Adipose tissue (tissue), 3 donors: ENCODE results near the gene TMEM217. TPM values are rescaled to one million over a fixed set of nuclear protein-coding genes. Genes with fewer than 3 reads are reported as not detected.

Experiments
- H3K27ac ChIP-seq: one replicate; pipeline ENCODE4 v1.5.1; 2013; ENCODE audit warnings: low read depth, low read length
- WGBS, 3 donors: extraction: QIAGEN DNeasy Blood & Tissue Kit; methylation state at CpG; one replicate each; pipeline ENCODE4 v1.1.7; 2013; 5-methylcytosine and 5-hydroxymethylcytosine counted together
- polyA plus RNA-seq, 3 donors: library from polyadenylated mRNA; stranded (reverse); fragments of 200-250 nt; gene quantifications; one replicate each; pipeline ENCODE4 v1.2.3, GENCODE V29; 2013
- donor health status: healthy with polysubstance abuse.
- donor health status: Bipolar disorder and iron deficiency.
- donor health status: healthy.

Gene TMEM217
- polyA plus RNA-seq, 3 donors: 0.22 to 2.6 (median 0.90) TPM

DNA sequence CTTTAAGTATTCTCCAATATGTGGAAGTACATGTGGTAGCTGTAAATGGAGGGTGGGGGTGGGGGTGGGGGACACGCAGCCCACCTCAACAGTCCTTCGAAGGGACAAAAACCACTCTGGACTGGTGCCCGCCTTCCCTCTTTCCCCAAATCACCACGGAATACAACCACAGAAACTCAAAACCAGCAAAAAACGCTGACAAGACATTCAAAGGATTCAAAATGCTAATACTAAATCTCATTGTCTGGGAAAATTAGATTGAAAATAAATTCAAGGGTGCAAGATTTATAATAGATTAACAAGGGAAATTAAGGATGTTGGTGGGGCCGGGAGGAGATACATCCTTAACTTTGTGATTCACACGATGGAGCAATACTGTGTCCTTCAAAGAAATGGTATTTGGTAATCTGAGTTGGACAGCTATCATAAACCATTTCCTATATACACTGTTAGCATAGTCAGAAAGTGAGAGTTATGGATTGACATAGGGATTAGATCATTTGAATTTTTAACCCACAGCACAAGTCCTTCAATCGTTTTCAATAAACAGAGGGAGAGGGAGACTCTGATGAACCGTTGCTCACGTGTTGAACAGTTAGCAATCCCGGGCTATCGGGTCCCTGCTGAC lies 1.1 kb downstream of the TMEM217 start:
- 43 to 47% (median 45%) methylated on average over 12 of the region's 12 CpGs for WGBS, 3 donors
- no peak overlapping the region for H3K27ac ChIP-seq

DNA sequence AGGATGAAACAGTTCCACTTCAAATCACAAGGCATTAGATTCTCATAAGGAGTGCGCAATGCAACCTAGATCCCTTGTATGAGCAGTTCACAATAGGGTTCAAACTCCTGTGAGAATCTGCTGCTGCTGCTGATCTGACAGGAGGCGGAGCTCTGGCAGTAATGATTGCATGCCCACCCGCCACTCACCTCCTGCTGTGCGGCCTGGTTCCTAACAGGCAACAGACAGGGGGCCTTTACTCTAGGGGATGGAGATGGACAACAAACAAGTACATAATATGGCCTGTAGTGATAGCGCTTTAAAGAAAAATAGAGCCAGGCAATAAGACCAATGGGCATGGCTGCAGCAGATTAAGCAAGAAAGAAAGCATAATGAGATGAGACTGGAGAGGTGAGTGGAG lies 3.1 kb downstream of the TMEM217 start:
- no peak overlapping the region for H3K27ac ChIP-seq
- WGBS, 3 donors: 94 to 98% (median 96%) methylated on average over 5 of the region's 5 CpGs

DNA sequence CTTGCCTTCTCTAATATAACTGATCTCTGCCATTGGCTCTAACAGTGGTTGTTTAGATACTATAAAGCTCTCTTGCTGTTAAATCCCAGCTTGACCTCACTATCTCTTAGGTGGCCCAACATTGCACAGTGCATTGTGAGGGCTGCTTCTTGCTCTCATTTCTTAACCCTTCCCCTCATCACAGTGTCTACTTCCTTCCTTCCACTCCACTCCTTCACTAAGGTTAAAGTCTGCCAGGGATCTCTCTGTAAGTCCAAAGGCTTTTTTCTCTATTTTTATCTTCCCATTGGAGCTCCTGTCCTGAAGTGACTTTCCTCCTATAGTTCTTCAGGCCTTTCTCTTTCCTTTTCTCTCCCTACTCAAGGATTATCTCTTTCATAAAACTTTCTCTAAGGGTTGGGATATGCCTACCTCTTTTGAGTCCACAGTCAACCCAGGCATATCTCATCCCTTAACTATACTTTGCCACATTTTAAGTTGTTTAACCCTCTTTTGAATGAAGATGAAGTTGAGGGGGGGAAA lies 4.4 kb downstream of the TMEM217 start:
- H3K27ac ChIP-seq: no peak overlapping the region

DNA sequence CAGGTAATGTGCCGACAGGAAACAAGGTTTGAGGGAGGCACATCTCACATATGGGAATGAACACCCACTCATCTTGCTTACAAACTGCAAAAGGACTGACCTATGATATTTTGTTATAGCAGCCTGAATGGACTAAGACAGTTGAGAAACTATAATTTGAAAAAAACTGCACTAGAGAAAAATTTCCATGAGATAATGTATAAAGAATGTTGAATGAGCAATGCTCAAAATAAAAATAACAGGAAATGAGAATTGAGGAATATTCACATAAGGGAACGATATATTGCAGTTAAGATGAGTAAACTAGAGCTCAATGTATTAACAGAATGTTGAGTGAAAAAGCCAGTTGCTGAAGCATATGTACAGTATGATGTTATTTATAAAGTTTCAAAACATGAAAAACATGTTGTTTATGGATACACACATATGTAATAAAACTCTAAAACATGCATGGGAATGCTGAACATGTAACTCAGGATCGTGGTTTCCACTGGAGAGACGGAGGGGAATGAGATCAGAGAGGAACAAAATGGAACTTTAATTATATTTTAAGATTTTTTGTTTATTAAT lies 6.6 kb downstream of the TMEM217 start:
- no peak overlapping the region for H3K27ac ChIP-seq
- WGBS, 3 donors: 73 to 86% (median 75%) methylated on average over 4 of the region's 4 CpGs

DNA sequence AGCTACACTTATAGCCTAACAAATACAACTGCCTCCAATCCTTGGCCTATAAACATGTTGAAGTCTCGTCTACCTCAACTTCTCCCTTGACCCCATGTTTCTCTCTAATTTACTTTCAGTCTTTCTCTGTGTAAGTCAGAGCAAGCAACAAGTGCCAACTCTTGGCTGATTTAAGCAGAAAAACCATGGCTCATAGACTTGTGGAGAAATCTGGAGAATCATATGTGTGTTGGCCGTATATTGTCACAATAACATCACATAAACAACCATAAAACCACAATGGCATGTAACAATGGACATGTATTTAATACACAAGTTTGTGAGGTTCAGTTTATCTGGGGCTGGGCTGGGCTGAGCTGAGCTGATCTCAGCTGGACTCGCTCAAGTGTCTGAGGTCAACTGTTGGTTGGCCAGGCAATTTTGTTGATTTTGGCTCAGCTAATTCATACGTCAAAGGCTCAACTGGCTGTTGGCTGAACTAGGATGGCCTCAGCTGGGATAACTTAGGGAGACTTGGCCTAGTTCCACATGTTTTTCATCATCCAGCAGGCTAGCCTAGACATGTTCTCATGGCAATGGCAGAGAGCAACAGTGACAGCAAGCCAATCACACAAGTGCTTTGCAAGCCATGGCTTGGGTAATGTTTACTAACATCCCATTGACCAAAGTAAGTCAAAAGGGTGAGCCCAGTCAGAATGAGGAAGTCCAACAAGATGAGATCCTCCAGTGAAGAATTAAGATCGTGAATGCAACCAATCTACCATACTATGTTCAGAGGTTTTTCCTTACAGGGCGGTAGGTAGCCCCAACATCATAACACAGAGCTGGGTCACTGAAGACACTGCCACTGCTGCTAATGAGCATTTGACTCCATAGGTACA lies 13.3 kb downstream of the TMEM217 start:
- 37 to 48% (median 48%) methylated on average over 6 of the region's 6 CpGs for WGBS, 3 donors
- H3K27ac ChIP-seq: peak overlapping the region; percentile 63

DNA sequence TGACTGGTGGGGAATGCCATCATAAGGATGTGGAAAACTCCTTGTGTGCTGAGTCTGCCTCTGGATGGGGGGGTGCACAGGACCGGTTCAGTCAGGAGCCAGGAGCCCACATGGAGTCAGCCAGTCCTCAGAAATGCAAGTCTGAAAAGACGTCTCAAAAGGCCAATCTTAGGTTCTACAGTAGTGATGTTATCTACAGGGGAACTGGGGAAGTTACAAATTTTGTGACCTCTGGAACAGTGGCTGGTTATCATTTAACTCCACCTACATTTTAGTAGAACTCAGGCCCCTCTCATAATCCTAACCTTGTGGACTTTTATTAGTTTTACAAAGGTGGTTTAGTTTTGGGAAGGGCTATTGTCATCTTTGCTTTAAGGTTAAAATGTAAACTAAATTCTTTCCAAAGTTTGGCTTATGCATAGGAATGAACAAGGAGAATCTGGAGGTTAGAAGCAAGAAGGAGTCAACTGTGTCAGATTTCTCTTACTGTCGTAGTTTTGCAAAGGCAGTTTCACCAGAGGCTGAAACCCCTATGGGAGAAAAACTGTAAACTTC lies 14.1 kb downstream of the TMEM217 start:
- H3K27ac ChIP-seq: no peak overlapping the region
- WGBS, 3 donors: 55 to 69% (median 57%) methylated on average over 3 of the region's 3 CpGs

DNA sequence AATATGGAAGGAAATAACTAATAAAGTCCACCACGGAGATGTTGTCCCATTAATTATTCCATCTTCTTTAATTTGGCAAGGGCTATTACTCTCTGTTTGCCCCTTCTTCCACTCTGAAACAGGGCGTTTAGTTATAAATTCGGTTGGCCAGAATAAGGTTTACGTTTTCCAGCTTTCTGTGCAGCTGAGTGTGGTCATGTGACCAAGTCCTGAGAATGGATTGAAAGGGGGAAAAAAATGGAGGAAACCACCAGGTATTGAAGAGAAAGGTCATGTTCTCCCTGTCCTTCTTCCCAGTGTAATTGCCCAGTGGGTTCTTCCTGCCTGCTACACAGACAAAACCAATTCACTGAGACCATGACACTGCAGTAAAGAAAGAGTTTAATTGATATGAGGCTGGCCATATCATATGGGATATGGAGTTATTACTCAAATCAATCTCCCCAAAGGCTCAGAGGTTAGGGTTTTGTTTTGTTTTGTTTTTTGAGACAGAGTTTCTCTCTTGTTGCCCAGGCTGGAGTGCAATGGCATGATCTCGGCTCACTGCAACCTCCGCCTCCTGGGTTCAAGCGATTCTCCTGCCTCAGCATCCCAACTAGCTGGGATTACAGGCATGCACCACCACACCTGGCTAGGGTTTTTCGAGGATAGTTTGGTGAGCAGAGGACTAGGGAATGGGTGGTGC lies 14.7 kb downstream of the TMEM217 start:
- no peak overlapping the region for H3K27ac ChIP-seq
- WGBS, 3 donors: 85 to 93% (median 93%) methylated on average over 8 of the region's 8 CpGs

DNA sequence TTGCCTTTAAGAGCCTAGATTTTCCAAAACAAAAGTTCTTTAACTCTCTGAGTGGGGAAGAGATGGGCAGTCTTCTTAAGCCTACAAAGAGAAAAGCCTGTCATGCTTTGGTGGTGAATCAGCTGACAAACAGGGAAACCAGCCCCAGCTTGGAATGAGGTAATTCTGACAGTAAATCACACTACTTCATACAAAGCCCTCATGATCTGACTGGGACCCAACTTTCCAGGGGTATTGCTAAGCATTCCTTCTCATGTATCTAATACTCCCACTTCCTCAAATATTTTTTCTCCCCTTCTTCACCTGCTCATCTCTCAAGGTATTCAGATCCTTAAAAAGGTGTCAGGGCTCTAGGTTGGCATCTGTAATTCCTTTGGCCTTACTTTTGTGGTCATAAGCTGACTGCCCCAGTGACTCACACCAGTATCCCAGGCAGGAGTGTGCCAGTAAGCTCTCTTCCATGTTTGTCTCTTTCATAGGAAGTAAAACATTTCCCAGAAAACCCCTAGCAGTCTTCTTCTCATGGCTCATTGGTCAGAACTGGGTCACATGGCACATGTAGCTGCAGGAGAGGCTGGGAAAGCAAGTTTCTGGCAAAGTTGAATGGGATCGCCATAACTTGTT lies 15.4 kb downstream of the TMEM217 start:
- WGBS, 3 donors: 94 to 100% (median 95%) methylated on average over 1 of the region's 1 CpG

DNA sequence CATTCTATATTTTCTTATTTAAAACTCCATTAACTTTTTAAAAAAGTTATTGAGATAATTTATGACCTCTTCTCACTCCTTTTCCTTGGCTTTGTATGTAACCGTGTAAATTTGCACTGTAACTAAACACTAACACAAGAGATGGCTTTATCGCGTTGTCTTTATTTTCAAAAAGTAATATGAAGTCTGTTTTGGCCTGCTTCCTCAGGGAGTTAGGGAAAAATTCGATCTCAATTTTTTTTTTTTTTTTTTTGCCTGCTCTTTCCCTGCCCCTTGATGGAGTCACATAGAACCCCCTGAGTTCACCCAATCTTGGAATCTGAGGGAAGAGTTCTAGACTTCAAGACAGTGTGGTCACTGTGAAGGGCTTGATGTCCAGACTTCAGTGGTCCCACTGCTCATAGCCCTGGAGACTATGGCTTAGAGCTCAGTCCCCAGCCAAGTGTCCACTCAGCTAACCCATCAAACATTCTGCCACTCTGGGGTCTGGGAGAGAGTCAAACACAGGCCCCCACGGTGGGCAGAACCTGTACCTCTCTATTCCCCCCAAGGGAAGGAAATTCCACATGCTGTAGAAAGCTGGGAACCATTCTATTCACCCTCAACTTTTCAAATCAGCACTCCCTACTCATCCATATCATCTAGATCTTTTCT lies 16.0 kb downstream of the TMEM217 start:
- WGBS, 3 donors: 62 to 90% (median 79%) methylated on average over 5 of the region's 5 CpGs
- no peak overlapping the region for H3K27ac ChIP-seq

More for the DNA sequence above, 15.4 kb downstream of the TMEM217 start:
- no peak overlapping the region for H3K27ac ChIP-seq

DNA sequence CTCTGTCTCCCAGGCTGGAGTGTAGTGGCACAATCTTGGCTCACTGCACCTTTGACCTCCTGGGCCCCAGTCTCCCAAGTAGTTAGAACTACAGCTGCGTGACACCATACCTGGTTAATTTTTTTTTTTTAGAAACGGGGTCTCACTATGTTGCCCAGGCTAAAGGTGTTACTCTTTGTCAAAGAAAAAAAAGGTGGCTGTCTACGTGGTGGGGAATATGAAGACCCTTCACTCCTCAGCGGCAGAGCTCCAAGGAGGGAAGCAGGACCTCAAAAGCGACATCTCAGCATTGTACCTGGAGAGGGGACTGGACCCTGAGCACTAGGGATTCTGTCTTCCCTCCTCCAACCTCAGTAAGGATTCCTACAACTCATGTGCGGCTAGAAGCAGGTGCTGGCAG lies 16.8 kb downstream of the TMEM217 start:
- H3K27ac ChIP-seq: no peak overlapping the region

DNA sequence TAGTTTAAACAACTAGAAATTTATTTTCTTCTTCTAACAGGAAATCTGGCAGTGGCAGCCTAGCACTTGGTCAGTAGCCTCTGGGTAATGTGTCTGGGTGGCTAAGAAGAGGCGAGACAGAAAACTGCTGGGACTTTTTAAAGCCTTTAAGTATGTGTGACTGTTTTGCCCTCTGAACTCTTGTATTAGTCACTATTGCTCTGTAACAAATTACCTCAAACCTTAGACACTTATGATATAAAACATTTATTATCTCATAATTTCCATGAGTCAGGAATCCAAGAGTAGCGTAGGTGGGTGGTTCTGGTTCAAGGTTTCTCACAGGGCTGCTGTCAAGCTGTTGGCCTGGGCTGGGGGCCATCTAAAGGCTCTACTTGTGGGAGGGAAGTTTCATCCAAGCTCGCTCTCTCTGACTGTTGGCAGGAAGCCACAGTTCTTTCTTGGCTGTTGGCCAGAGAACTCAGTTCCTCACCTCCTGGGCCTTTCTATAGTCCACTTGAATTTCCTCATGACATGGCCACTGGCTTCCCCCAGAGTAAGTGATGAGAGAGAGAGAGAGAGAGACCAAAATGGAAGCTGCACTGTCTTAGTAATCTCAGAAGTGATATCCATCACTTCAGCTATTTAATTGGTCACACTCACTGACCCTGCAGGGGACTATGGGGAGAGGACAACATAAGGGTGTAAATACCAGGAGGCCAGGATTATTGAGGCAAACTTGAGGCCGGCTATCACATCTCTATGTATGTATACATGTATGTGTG lies 17.8 kb downstream of the TMEM217 start:
- H3K27ac ChIP-seq: peak overlapping the region; percentile 22
- 27 to 39% (median 31%) methylated on average over 4 of the region's 4 CpGs for WGBS, 3 donors

More for the DNA sequence above, 16.8 kb downstream of the TMEM217 start:
- 93 to 96% (median 96%) methylated on average over 6 of the region's 6 CpGs for WGBS, 3 donors

DNA sequence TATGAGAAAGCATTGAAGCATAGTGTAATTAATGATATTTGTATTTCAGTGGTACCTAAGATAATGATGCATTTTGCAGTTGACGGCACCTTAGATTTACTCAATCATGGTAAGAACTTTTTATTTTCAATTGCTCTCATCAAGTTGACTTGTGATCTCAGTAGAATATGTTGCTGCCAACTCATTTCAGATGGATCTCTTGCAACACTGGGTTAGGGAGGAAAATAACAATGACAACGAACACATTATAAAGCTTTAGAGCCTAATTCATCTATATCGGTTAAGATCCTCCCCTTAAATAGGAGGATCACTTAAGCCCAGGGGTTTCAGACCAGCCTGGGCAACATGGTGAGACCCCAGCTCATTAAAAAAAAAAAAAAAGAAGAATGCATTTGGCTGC lies 18.4 kb downstream of the TMEM217 start:
- peak overlapping the region; percentile 22 for H3K27ac ChIP-seq
- WGBS, 3 donors: 54 to 84% (median 55%) methylated on average over 3 of the region's 3 CpGs

DNA sequence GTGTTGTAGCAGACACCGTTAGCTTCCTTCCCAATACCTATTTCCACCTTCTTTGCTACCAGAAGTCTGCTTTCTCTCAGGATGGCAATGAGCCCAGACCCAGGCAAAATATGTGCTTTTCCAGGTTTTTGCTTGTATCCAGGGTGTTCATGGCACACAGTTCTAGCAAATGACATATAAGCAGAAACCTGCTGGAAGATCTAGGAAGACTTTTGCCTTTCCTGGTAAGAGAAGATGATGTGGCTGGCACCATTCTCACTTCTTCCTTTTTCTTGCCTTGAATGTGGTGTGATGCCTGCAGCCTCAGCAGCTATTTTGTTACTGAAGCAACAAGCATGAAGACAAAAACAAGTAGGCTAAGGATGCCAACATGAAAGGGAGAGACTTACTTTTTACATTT lies 19.6 kb downstream of the TMEM217 start:
- H3K27ac ChIP-seq: no peak overlapping the region
- WGBS, 3 donors: 57 to 76% (median 58%) methylated on average over 1 of the region's 1 CpG

DNA sequence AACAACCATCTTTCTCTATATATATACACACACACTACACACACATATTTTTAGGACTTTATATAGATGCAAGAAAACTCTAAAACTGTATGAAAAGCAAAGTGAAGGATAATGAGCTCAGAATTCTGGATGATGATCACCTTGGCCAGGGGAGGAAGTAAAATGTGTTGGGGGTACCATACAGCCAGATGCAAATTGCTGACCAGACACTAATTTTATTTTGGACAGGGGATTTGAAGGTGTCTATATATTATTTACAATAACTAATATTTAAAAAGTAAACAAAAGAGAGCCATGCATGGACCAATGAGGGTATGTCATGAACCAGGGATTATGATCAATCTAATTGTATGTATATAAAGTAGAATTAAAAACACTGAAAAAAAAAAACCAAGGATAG lies 20.2 kb downstream of the TMEM217 start:
- no peak overlapping the region for H3K27ac ChIP-seq

DNA sequence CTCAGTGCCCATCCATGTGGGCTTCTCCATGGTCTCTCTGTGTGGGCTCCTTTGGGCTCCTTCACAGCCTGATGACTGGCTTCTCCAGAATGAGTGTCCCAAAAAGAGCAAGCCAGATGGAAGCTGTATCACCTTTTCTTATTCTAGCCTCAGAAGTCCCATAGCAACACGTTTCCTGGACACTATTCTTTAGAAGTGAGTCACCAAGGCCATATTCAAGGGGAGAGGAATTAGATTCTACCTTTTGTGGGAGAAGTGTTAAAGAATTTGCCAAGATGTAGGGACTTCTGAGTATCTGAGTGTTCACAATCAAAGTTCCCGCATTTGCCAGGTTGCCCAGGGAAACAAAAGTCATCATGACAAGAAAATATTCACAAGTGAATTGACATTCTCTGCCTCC lies 21.0 kb downstream of the TMEM217 start:
- 77 to 93% (median 84%) methylated on average over 2 of the region's 2 CpGs for WGBS, 3 donors
- H3K27ac ChIP-seq: no peak overlapping the region

DNA sequence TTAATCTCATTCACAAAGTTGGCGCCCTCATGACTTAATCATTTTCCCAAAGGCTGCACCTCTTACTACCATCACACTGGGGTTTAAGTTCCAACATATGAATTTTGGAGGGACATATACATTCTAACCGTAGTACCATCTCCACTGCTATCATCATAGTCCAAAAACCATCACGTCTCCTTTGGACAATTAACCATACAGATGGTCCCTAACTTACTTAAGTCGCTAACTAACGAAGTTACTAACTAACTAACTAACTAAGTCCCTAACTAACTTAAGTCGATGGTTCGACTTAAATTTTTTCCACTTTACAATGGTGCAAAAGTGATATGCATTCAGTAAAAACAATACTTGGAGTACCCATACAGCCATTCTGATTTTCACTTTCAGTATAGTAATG lies 24.4 kb downstream of the TMEM217 start:
- 84 to 94% (median 91%) methylated on average over 7 of the region's 7 CpGs for WGBS, 3 donors
- no peak overlapping the region for H3K27ac ChIP-seq

DNA sequence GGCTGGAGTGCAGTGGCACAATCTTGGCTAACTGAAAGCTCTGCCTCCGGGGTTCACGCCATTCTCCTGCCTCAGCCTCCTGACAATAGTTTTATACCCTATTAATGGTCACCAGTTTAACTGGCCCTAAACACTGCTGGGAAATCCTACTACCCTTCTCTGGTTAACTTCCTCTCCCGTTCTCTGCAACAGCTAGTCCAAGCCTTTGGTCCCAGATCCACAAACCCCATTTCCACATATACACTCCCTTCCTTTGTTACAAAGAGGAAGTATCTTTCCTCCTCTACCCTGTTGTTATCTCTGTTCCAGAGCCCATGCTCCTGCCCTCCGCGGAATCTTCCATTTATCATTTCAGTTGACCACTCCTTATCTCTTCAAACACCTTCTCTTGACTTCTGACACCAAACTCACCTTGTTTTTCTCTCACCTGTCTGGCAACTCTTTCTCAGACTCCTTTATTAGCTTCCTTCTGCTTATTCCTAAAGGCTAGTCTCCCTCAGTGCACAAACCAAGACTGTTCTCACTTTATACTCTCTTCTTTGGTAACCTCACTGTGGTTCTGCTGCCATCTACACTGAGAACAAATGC lies 25.4 kb downstream of the TMEM217 start:
- no peak overlapping the region for H3K27ac ChIP-seq
- WGBS, 3 donors: 68 to 73% (median 72%) methylated on average over 5 of the region's 5 CpGs
